OCI-LY7 (cell line): Measurements from ENCODE around the gene HHIP. TPM values are rescaled to one million over a fixed set of nuclear protein-coding genes. Genes with fewer than 3 reads are reported as not detected.

Experiments used
- BruUV-seq: library from RNA; stranded (reverse); fragments of 400-500 nt; replicated peaks from 2 replicates; lab custom pipeline; 2021; lab: Mats Ljungman, UMichigan
- CTCF ChIA-PET: fragments of 300-600 bp; sonication (Branson Sonifier 250); formaldehyde crosslinking; loops from one replicate; lab custom pipeline; 2022; ENCODE audit warnings: antibody characterized with exemption; ENCODE audit not compliant: unreplicated experiment; lab: Charles Lee
- POLR2A ChIA-PET: fragments of 300-600 bp; sonication (Branson Sonifier 250); formaldehyde crosslinking; loops from one replicate; lab custom pipeline; 2022; ENCODE audit warnings: antibody characterized with exemption; lab: Charles Lee
- DNase-seq: peaks from one replicate; pipeline ENCODE4 v3.0.0-alpha.2; 2015; ENCODE audit warnings: low spot score
- H2AFZ ChIP-seq: fragments of 200-600 bp; sonication (generic), shearing (Covaris generic); 2 replicates; pipeline ENCODE4 v1.6.1; 2014; ENCODE audit warnings: mild to moderate bottlenecking, antibody characterized with exemption, low read length, moderate library complexity
- H3K27ac ChIP-seq: fragments of 200-600 bp; sonication (generic); 2 replicates; pipeline ENCODE4 v1.5.1; 2014; ENCODE audit warnings: mixed run types, low read depth, mild to moderate bottlenecking, moderate library complexity, low read length, inconsistent platforms; ENCODE audit not compliant: poor library complexity, severe bottlenecking
- H3K36me3 ChIP-seq: fragments of 200-600 bp; sonication (generic); 2 replicates; pipeline ENCODE4 v1.6.1; 2014; ENCODE audit warnings: mild to moderate bottlenecking, antibody characterized with exemption, low read length, moderate library complexity, mixed read lengths; ENCODE audit not compliant: insufficient read depth
- H3K4me1 ChIP-seq: fragments of 200-600 bp; sonication (generic); 2 replicates; pipeline ENCODE4 v1.5.1; 2014; ENCODE audit warnings: mild to moderate bottlenecking, low read length; ENCODE audit not compliant: insufficient read depth, poor library complexity, severe bottlenecking
- H3K4me2 ChIP-seq: fragments of 200-600 bp; sonication (generic); 2 replicates; pipeline ENCODE4 v1.6.1; 2014; ENCODE audit warnings: mild to moderate bottlenecking, low read length
- H3K4me3 ChIP-seq: fragments of 200-600 bp; sonication (generic); 2 replicates; pipeline ENCODE4 v1.5.1; 2014; ENCODE audit warnings: mild to moderate bottlenecking, low read depth, low read length; ENCODE audit not compliant: poor library complexity, severe bottlenecking
- H3K79me2 ChIP-seq: fragments of 200-600 bp; sonication (generic); 2 replicates; pipeline ENCODE4 v1.6.1; 2016; ENCODE audit warnings: low read depth, mild to moderate bottlenecking, low read length, moderate library complexity, mixed read lengths; ENCODE audit not compliant: insufficient read depth
- H3K9me2 ChIP-seq: fragments of 200-600 bp; sonication (generic); 2 replicates; pipeline ENCODE4 v1.6.1; 2016; ENCODE audit warnings: mild to moderate bottlenecking, low read length, mixed read lengths; ENCODE audit not compliant: insufficient read depth
- H3K9me3 ChIP-seq: fragments of 200-600 bp; sonication (generic); 2 replicates; pipeline ENCODE4 v1.6.1; 2014; ENCODE audit warnings: mild to moderate bottlenecking, mixed run types, low read length, mixed read lengths
- H4K20me1 ChIP-seq: fragments of 200-600 bp; sonication (generic); 2 replicates; pipeline ENCODE4 v1.6.1; 2014; ENCODE audit warnings: mild to moderate bottlenecking, antibody characterized with exemption, low read length, moderate library complexity, mixed read lengths; ENCODE audit not compliant: insufficient read depth
- CTCF ChIP-seq: fragments of 200-600 bp; sonication (generic); conservative IDR thresholded peaks from 2 replicates; pipeline ENCODE4 v1.5.1; 2014; ENCODE audit warnings: mild to moderate bottlenecking, antibody characterized with exemption, low read length, moderate library complexity, mixed read lengths
- EZH2phosphoT487 ChIP-seq: fragments of 200-600 bp; sonication (generic); IDR thresholded peaks from 2 replicates; pipeline ENCODE4 v1.6.1; 2018; ENCODE audit warnings: low read depth, borderline replicate concordance, mild to moderate bottlenecking, mixed run types, antibody characterized with exemption, low read length, moderate library complexity, mixed read lengths
- intact Hi-C: fragments of 100-400 bp; cut with micrococcal nuclease; formaldehyde crosslinking; loops from one replicate; pipeline ENCODE4 v1.10.0; 2022; ENCODE audit not compliant: unreplicated experiment
- total RNA-seq, 2 experiments: library from RNA; depleted of rRNA in 1 of 2; stranded (reverse); fragments of >200 nt in 1 of 2; shearing (Covaris generic) in 1 of 2; gene quantifications; 2 replicates each; pipeline ENCODE4 v1.2.3, GENCODE V29; 2014 to 2022

The HHIP gene
- total RNA-seq, 2 experiments from 2014 or later, result not detected

- H3K4me2 ChIP-seq, result no peak overlapping the region
- no peak overlapping the region for H3K4me3 ChIP-seq
- CTCF ChIA-PET, result no interaction called here
Measured at GRCh38 chr4:144647590-144647989, 1.6 kb downstream of the HHIP start.

GRCh38 chr4:144648042-144648441 is 2.1 kb downstream of the HHIP start:
- no peaks in the 10 kb centered on the region for H3K36me3 ChIP-seq
- H3K27ac ChIP-seq, result no peak overlapping the region
- intact Hi-C loops, result no loop called here
- ChIA-PET POLR2A (no interaction called here), CTCF (no interaction called here)
- no TSS peak for BruUV-seq
- no peaks in the 10 kb centered on the region for H3K4me1 ChIP-seq
- DNase-seq, result no peak
- TF ChIP-seq CTCF (no peak), EZH2phosphoT487 (no peak)
- no peaks in the 10 kb centered on the region for H3K9me3 ChIP-seq
- H3K4me3 ChIP-seq, result no peak overlapping the region
- H2AFZ ChIP-seq, result no peak overlapping the region
- no peaks in the 10 kb centered on the region for H4K20me1 ChIP-seq
- H3K79me2 ChIP-seq, result no peaks in the 10 kb centered on the region
- no peak overlapping the region for H3K4me2 ChIP-seq
- no peaks in the 10 kb centered on the region for H3K9me2 ChIP-seq

More at GRCh38 chr4:144647590-144647989, 1.6 kb downstream of the HHIP start:
- TF ChIP-seq EZH2phosphoT487, result no peak
- no peak for TF ChIP-seq CTCF
- no peak for DNase-seq
- H3K27ac ChIP-seq, result no peak overlapping the region
- H3K9me2 ChIP-seq, result no peaks in the 10 kb centered on the region
- H3K9me3 ChIP-seq, result no peaks in the 10 kb centered on the region
- intact Hi-C loops, result no loop called here
- BruUV-seq, result no TSS peak
- no peaks in the 10 kb centered on the region for H3K79me2 ChIP-seq
- POLR2A ChIA-PET, result no interaction called here
- no peaks in the 10 kb centered on the region for H3K4me1 ChIP-seq
- H2AFZ ChIP-seq, result no peak overlapping the region; the same call in 1 of the 2 replicates
- H3K36me3 ChIP-seq, result no peaks in the 10 kb centered on the region
- H4K20me1 ChIP-seq, result no peaks in the 10 kb centered on the region

- no peak overlapping the region for H3K4me3 ChIP-seq
- intact Hi-C loops, result no loop called here
- H2AFZ ChIP-seq, result no peak overlapping the region
- BruUV-seq, result no TSS peak
- H3K79me2 ChIP-seq, result no peaks in the 10 kb centered on the region
- no peaks in the 10 kb centered on the region for H4K20me1 ChIP-seq
- H3K27ac ChIP-seq, result no peak overlapping the region
- no peaks in the 10 kb centered on the region for H3K4me1 ChIP-seq
- POLR2A ChIA-PET, result interaction anchor here (0.6 to 1.2 kb wide), 2 partner anchors 20 to 116 kb away, joined by 3 to 7 read pairs; no protein-coding TSS in a partner anchor
- H3K9me2 ChIP-seq, result no peaks in the 10 kb centered on the region
- DNase-seq, result no peak
- TF ChIP-seq CTCF, result no peak
- no peak for TF ChIP-seq EZH2phosphoT487
- CTCF ChIA-PET, result no interaction called here
- no peak overlapping the region for H3K4me2 ChIP-seq
- H3K36me3 ChIP-seq, result no peaks in the 10 kb centered on the region
- no peaks in the 10 kb centered on the region for H3K9me3 ChIP-seq
Measured at GRCh38 chr4:144649646-144650045, 3.7 kb downstream of the HHIP start.
